ENCODE results near the gene CXCR2. TPM values are rescaled to one million over a fixed set of nuclear protein-coding genes. Genes with fewer than 3 reads are reported as not detected.

Gene CXCR2
- total and polyA plus RNA-seq, 7 donors: 0.03 to 1.3 (median 0.63) TPM; not detected in 1

DNA sequence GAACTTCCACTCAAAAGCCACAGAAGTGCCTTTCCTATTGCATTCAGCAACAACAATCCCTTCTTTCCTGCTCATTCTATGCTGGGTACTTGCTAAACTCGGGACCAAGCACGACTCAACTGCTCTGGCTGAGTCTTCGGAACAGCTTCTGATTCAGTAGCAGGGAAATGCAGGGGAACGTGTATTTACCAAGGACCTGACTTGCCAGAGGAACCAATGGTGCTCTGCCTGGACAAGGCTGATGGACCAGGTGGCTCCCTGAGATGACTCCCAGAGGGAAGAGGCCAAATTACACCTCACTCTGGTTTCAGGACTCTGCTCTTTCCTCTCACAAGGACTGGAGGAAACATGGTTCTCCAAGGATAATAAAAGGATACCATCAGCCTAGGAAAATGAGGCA is 12.2 kb downstream of the CXCR2 start:
- intact Hi-C loops (cut with DNase I): no loop called here
- H3K27me3 ChIP-seq (ENCODE audit: insufficient read depth in 3 of 3, low read length in 2 of 3): peaks cover 0 to 17% (median 4%) of the 10 kb centered on the region in 3 donors
- DNase-seq: no peak
- ATAC-seq: no peak
- no peaks in the 10 kb centered on the region for H3K4me1 ChIP-seq
- no peaks in the 10 kb centered on the region for H3K36me3 ChIP-seq (ENCODE audit: insufficient read depth in 1 of 2, low read depth in 1 of 2)
- H3K9me3 ChIP-seq: no peaks in the 10 kb centered on the region
- WGBS, 3 donors: 62 to 78% (median 71%) methylated on average over 4 of the region's 4 CpGs
- no peak overlapping the region for H3K4me3 ChIP-seq
- TF ChIP-seq, protein P1, sequence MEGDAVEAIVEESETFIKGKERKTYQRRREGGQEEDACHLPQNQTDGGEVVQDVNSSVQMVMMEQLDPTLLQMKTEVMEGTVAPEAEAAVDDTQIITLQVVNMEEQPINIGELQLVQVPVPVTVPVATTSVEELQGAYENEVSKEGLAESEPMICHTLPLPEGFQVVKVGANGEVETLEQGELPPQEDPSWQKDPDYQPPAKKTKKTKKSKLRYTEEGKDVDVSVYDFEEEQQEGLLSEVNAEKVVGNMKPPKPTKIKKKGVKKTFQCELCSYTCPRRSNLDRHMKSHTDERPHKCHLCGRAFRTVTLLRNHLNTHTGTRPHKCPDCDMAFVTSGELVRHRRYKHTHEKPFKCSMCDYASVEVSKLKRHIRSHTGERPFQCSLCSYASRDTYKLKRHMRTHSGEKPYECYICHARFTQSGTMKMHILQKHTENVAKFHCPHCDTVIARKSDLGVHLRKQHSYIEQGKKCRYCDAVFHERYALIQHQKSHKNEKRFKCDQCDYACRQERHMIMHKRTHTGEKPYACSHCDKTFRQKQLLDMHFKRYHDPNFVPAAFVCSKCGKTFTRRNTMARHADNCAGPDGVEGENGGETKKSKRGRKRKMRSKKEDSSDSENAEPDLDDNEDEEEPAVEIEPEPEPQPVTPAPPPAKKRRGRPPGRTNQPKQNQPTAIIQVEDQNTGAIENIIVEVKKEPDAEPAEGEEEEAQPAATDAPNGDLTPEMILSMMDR (IDR thresholded peaks at IDR 0.05): no peak
- H3K27ac ChIP-seq: no peak overlapping the region

DNA sequence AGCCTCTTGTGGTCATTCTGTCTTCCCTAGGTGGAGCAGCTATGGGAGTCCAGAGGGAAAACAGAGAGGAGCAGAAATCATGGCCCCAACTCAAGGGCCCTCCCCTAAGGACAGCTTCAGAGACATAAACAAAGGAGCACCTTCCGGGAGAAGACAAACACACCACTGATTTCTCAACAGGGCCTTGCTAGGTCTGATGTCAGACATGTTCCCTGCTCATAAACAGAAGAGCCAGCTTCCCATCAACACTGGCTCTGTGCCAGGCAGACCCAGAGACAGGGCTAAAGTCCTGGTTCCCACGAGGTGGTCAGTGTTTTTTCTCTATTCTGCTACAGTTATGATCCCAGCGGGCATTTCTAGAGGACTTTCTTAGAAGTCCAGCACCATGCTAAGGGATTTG is 19.3 kb downstream of the CXCR2 start:
- Histone ChIP-seq H3K9me3 (no peaks in the 10 kb centered on the region), H3K27me3 (ENCODE audit: insufficient read depth in 3 of 3, low read length in 2 of 3) (peaks cover 0 to 5% (median 0%) of the 10 kb centered on the region in 3 donors), H3K4me3 (no peak overlapping the region), H3K4me1 (no peaks in the 10 kb centered on the region), H3K36me3 (ENCODE audit: insufficient read depth in 1 of 2, low read depth in 1 of 2) (no peaks in the 10 kb centered on the region), H3K27ac (no peak overlapping the region)
- TF ChIP-seq, protein P1 (IDR thresholded peaks at IDR 0.05): no peak
- 54 to 67% (median 55%) methylated on average over 3 of the region's 3 CpGs for WGBS, 3 donors
- intact Hi-C loops (cut with DNase I): no loop called here
- no peak for DNase-seq
- ATAC-seq: no peak

DNA sequence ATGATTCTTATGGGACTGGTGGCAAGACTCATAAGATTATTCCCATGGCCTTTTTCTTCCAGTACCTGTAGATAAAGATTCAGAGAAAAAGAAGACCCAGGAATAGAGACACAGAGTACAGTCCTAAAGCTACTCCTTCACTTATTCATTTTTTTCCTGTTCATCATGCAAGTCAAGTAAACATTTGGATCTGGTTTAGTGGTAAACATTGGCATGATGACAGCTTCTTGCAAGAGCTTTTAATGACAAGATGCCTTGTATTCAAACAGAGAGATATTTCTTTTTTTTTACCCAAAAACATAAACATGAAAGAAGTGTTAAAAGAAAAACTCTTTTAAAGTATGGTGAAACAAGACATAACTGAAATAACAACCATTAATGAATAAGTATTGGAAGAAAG is 20.2 kb downstream of the CXCR2 start:
- no peak overlapping the region for H3K4me3 ChIP-seq
- no peaks in the 10 kb centered on the region for H3K27me3 ChIP-seq (ENCODE audit: insufficient read depth in 3 of 3, low read length in 2 of 3)
- H3K4me1 ChIP-seq: no peaks in the 10 kb centered on the region
- ATAC-seq: no peak
- no peak for DNase-seq
- TF ChIP-seq, protein P1 (IDR thresholded peaks at IDR 0.05): no peak
- H3K27ac ChIP-seq: no peak overlapping the region
- no peaks in the 10 kb centered on the region for H3K36me3 ChIP-seq (ENCODE audit: insufficient read depth in 1 of 2, low read depth in 1 of 2)
- intact Hi-C loops (cut with DNase I): no loop called here
- H3K9me3 ChIP-seq: no peaks in the 10 kb centered on the region

DNA sequence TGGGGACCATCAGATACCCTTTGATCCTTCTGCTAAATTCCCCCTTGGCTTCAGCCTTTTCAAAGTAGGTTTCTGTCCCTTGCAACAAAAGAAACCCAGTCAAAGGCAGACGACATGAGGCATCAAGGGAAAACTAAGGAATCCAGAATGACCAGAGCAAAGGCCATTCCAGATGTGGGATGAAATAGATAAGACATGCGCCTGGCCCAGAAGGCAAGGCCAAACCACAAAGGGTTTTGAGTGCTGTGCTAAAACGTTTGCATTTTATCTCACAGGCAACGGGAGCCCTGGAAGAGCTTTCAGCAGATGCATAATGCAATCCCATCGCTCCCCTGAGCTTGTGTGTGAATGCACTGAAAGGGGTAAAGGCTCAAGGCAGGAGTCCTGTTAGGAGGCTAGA is 23.3 kb downstream of the CXCR2 start:
- WGBS, 3 donors: 61 to 66% (median 64%) methylated on average over 5 of the region's 5 CpGs
- DNase-seq (no peak), ATAC-seq (no peak)
- intact Hi-C loops (cut with DNase I): no loop called here
- H3K27ac ChIP-seq: no peak overlapping the region
- H3K27me3 ChIP-seq (ENCODE audit: insufficient read depth in 3 of 3, low read length in 2 of 3): no peaks in the 10 kb centered on the region
- TF ChIP-seq, protein P1 (IDR thresholded peaks at IDR 0.05): no peak
- H3K9me3 ChIP-seq: no peaks in the 10 kb centered on the region
- no peaks in the 10 kb centered on the region for H3K36me3 ChIP-seq (ENCODE audit: insufficient read depth in 1 of 2, low read depth in 1 of 2)
- H3K4me1 ChIP-seq: no peaks in the 10 kb centered on the region
- no peak overlapping the region for H3K4me3 ChIP-seq

- 76 to 83% (median 78%) methylated on average over 5 of the region's 5 CpGs for WGBS, 3 donors
- TF ChIP-seq, protein P1 (IDR thresholded peaks at IDR 0.05): no peak
- Histone ChIP-seq H3K4me3 (no peak overlapping the region), H3K27ac (no peak overlapping the region), H3K36me3 (ENCODE audit: insufficient read depth in 1 of 2, low read depth in 1 of 2) (no peaks in the 10 kb centered on the region), H3K27me3 (ENCODE audit: insufficient read depth in 3 of 3, low read length in 2 of 3) (no peaks in the 10 kb centered on the region), H3K4me1 (no peaks in the 10 kb centered on the region), H3K9me3 (no peaks in the 10 kb centered on the region)
- ATAC-seq: no peak
- intact Hi-C loops (cut with DNase I): no loop called here
- DNase-seq: no peak
Measured at GRCh38 chr2:218149848-218150440, 24.1 kb downstream of the CXCR2 start.

All from psoas muscle (tissue), 8 donors.